VCaP (cell line): ENCODE data around the gene FAM180A.

ENCODE experiments used
- H3K27ac ChIP-seq: fragments of 450-650 bp; 2 replicates; pipeline ENCODE4 v1.5.1; 2017
- CTCF ChIP-seq: fragments of 450-650 bp; conservative IDR thresholded peaks from 2 replicates; pipeline ENCODE4 v1.5.1; 2017; ENCODE audit warnings: mild to moderate bottlenecking, moderate library complexity

Gene FAM180A

GRCh38 chr7:135716677-135717238 is 31.9 kb downstream of the FAM180A start:
- H3K27ac ChIP-seq = no peak overlapping the region
- no peak for TF ChIP-seq CTCF

- no peak for TF ChIP-seq CTCF
- no peak overlapping the region for H3K27ac ChIP-seq
Observed at GRCh38 chr7:135715673-135716072, 32.9 kb downstream of the FAM180A start.

GRCh38 chr7:135715055-135715522 is 33.5 kb downstream of the FAM180A start:
- H3K27ac ChIP-seq = no peak overlapping the region
- TF ChIP-seq CTCF = no peak

- no peak for TF ChIP-seq CTCF
- no peak overlapping the region for H3K27ac ChIP-seq
Observed at GRCh38 chr7:135714534-135715009, 34.0 kb downstream of the FAM180A start.

- no peak overlapping the region for H3K27ac ChIP-seq
- no peak for TF ChIP-seq CTCF
Observed at GRCh38 chr7:135713836-135714470, 34.7 kb downstream of the FAM180A start.

- no peak overlapping the region for H3K27ac ChIP-seq
- no peak for TF ChIP-seq CTCF
Observed at GRCh38 chr7:135712796-135713195, 35.8 kb downstream of the FAM180A start.

- no peak for TF ChIP-seq CTCF
- no peak overlapping the region for H3K27ac ChIP-seq
Observed at GRCh38 chr7:135712182-135712782, 36.3 kb downstream of the FAM180A start.
